ENCODE data around the gene NOM1.
"Not testable (repeated sequence)": the region's sequence is repeated elsewhere in the genome, so short reads cannot be mapped to it uniquely, and the experiment has no call there.

The NOM1 gene

DNA sequence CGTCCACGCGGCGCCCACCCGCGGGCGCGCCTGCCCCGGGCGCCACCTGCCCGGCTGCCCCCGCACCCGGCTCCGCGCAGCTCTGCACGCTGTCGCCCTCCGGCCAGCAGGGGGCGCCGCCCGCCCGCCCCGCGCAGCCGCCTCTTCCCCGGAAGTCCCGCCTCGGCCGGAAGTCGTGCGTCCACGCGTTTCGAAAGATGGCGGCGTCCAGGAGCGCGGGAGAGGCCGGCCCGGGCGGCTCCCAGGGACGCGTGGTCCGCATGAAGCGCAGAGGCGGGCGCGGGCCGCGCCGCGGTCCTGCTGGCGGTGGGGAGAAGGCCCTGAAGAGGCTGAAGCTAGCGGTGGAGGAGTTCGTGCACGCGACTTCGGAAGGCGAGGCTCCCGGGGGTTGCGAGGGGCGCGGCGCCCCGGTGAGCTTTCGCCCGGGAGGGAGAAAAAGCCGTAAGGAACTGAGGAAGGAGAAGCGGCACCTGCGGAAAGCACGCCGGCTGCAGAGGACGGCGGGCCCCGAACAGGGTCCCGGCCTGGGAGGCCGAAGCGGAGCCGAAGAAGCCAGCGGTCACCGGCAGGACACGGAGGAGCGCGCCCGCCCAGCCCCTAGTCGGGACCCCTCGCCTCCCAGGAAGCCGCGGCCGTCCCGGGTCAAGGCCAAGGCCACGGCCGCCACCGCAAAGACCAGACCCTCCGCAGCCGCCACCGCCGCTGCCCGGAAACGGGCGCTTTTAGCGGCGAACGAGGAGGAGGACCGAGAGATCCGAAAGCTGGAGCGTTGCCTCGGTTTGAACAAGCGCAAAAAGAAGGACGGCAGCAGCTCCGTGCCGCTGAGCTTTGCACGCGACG, at the start of gene NOM1:
TSS of gene NOM1 (plus strand) at position 172 of the 840 bp plus-strand sequence. CDS start at position 198, 26 bp downstream.
- TF ChIP-seq, protein P1, sequence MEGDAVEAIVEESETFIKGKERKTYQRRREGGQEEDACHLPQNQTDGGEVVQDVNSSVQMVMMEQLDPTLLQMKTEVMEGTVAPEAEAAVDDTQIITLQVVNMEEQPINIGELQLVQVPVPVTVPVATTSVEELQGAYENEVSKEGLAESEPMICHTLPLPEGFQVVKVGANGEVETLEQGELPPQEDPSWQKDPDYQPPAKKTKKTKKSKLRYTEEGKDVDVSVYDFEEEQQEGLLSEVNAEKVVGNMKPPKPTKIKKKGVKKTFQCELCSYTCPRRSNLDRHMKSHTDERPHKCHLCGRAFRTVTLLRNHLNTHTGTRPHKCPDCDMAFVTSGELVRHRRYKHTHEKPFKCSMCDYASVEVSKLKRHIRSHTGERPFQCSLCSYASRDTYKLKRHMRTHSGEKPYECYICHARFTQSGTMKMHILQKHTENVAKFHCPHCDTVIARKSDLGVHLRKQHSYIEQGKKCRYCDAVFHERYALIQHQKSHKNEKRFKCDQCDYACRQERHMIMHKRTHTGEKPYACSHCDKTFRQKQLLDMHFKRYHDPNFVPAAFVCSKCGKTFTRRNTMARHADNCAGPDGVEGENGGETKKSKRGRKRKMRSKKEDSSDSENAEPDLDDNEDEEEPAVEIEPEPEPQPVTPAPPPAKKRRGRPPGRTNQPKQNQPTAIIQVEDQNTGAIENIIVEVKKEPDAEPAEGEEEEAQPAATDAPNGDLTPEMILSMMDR (conservative IDR thresholded peaks at IDR 0.05; ENCODE audit: low read length): peak; percentile 40
- DNase-seq (ENCODE audit: low read depth): peak; percentile 81
- H3K4me3 ChIP-seq (ENCODE audit: low read length): peak within 1 kb of the TSS; percentile 83

- DNase-seq (ENCODE audit: low read depth); H3K4me3 ChIP-seq (ENCODE audit: low read length): not testable (repeated sequence)
Observed at GRCh38 chr7:156900093-156900492, 49.4 kb upstream of the NOM1 start.

GRCh38 chr7:156903232-156903909, 46.1 kb upstream of the NOM1 start:
- H3K4me3 ChIP-seq (ENCODE audit: low read length): no peak overlapping the region
- peak; percentile 17 for DNase-seq (ENCODE audit: low read depth)
- TF ChIP-seq, protein P1 (conservative IDR thresholded peaks at IDR 0.05; ENCODE audit: low read length): no peak

GRCh38 chr7:156906200-156906649, 43.3 kb upstream of the NOM1 start:
- DNase-seq (ENCODE audit: low read depth): peak; percentile 84
- TF ChIP-seq, protein P1 (conservative IDR thresholded peaks at IDR 0.05; ENCODE audit: low read length): no peak
- no peak overlapping the region for H3K4me3 ChIP-seq (ENCODE audit: low read length)

- no peak overlapping the region for H3K4me3 ChIP-seq (ENCODE audit: low read length)
- TF ChIP-seq, protein P1 (conservative IDR thresholded peaks at IDR 0.05; ENCODE audit: low read length): no peak
- DNase-seq (ENCODE audit: low read depth): peak; percentile 95
Observed at GRCh38 chr7:156907656-156908055, 41.9 kb upstream of the NOM1 start.

DNA sequence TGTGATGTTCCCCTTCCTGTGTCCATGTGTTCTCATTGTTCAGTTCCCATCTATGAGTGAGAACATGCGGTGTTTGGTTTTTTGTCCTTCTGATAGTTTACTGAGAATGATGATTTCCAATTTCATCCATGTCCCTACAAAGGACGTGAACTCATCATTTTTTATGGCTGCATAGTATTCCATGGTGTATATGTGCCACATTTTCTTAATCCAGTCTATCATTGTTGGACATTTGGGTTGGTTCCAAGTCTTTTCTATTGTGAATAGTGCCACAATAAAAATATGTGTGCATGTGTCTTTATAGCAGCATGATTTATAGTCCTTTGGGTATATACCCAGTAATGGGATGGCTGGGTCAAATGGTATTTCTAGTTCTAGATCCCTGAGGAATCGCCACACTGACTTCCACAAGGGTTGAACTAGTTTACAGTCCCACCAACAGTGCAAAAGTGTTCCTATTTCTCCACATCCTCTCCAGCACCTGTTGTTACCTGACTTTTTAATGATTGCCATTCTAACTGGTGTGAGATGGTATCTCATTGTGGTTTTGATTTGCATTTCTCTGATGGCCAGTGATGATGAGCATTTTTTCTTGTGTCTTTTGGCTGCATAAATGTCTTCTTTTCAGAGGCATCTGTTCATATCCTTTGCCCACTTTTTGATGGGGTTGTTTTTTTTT, 39.8 kb upstream of the NOM1 start:
- not testable (repeated sequence) for DNase-seq (ENCODE audit: low read depth); H3K4me3 ChIP-seq (ENCODE audit: low read length)

DNA sequence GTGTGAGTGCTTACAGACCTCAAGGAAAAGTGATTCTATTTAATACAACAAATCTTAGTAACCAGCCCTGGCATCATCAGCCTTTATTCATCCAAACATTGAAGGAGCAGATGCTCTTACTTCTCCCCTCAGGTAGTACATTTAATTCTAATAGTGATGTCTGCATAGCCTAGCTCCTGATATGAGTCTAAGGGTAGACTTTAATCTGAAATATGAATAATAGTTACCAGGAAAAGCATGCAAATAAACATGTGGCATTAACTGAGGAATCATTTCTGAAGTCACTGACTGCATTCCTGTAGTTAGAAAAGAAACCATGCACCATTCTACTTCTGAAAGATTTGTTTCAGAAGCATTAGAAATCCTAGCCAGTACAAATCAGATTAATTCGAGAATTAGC, 30.9 kb upstream of the NOM1 start:
- no peak overlapping the region for H3K4me3 ChIP-seq (ENCODE audit: low read length)
- DNase-seq (ENCODE audit: low read depth): no peak
- TF ChIP-seq, protein P1 (conservative IDR thresholded peaks at IDR 0.05; ENCODE audit: low read length): no peak

All from AG10803 (cell line).